ENCODE measurements around the gene SLC22A12. TPM values are rescaled to one million over a fixed set of nuclear protein-coding genes. Genes with fewer than 3 reads are reported as not detected.

The SLC22A12 gene
- total RNA-seq, 2 experiments from 2014 or later = not detected

- Mint-ChIP-seq H3K27ac (no peak overlapping the region), H3K4me3 (no peak overlapping the region), H3K36me3 (ENCODE audit: low read depth) (no peaks in the 10 kb centered on the region), H3K27me3 (no peaks in the 10 kb centered on the region), H3K4me1 (no peaks in the 10 kb centered on the region), H3K9me3 (peaks cover 4% of the 10 kb centered on the region)
- POLR2A ChIA-PET = no interaction called here
- CTCF ChIA-PET = no interaction called here
- DNase-seq = no peak
These were observed 8.0 kb downstream of the SLC22A12 start for GRCh38 chr11:64598797-64599697.

- no peak for DNase-seq
- Mint-ChIP-seq H3K36me3 (ENCODE audit: low read depth) (no peaks in the 10 kb centered on the region), H3K9me3 (peaks cover 4% of the 10 kb centered on the region), H3K4me3 (no peak overlapping the region), H3K27ac (no peak overlapping the region), H3K27me3 (no peaks in the 10 kb centered on the region), H3K4me1 (no peaks in the 10 kb centered on the region)
- POLR2A ChIA-PET = no interaction called here
- CTCF ChIA-PET = no interaction called here
These were observed 8.7 kb downstream of the SLC22A12 start for GRCh38 chr11:64599698-64600211.

GRCh38 chr11:64600281-64600992 is 9.4 kb downstream of the SLC22A12 start:
- Mint-ChIP-seq H3K4me1 (no peaks in the 10 kb centered on the region), H3K27me3 (no peaks in the 10 kb centered on the region), H3K27ac (no peak overlapping the region), H3K36me3 (ENCODE audit: low read depth) (no peaks in the 10 kb centered on the region), H3K9me3 (peaks cover 4% of the 10 kb centered on the region), H3K4me3 (no peak overlapping the region)
- no peak for DNase-seq
- ChIA-PET POLR2A (no interaction called here), CTCF (no interaction called here)

- H3K9me3 Mint-ChIP-seq = peaks cover 4% of the 10 kb centered on the region
- no peaks in the 10 kb centered on the region for H3K27me3 Mint-ChIP-seq
- ChIA-PET POLR2A (no interaction called here), CTCF (no interaction called here)
- no peaks in the 10 kb centered on the region for H3K4me1 Mint-ChIP-seq
- H3K27ac Mint-ChIP-seq = no peak overlapping the region
- H3K4me3 Mint-ChIP-seq = no peak overlapping the region
- H3K36me3 Mint-ChIP-seq (ENCODE audit: low read depth) = no peaks in the 10 kb centered on the region
- no peak for DNase-seq
These were observed 10.8 kb downstream of the SLC22A12 start for GRCh38 chr11:64601605-64602465.

GRCh38 chr11:64602466-64603070 is 11.5 kb downstream of the SLC22A12 start:
- no peaks in the 10 kb centered on the region for H3K27me3 Mint-ChIP-seq
- DNase-seq = no peak
- no peaks in the 10 kb centered on the region for H3K36me3 Mint-ChIP-seq (ENCODE audit: low read depth)
- no peaks in the 10 kb centered on the region for H3K4me1 Mint-ChIP-seq
- CTCF ChIA-PET = no interaction called here
- no peak overlapping the region for H3K4me3 Mint-ChIP-seq
- no peak overlapping the region for H3K27ac Mint-ChIP-seq
- H3K9me3 Mint-ChIP-seq = no peaks in the 10 kb centered on the region
- POLR2A ChIA-PET = no interaction called here

- no peaks in the 10 kb centered on the region for H3K36me3 Mint-ChIP-seq (ENCODE audit: low read depth)
These were observed 12.5 kb downstream of the SLC22A12 start for GRCh38 chr11:64603411-64604110.

GRCh38 chr11:64604458-64605243 is 13.6 kb downstream of the SLC22A12 start:
- Mint-ChIP-seq H3K27ac (no peak overlapping the region), H3K9me3 (no peaks in the 10 kb centered on the region)
- CTCF ChIA-PET = interaction anchor here (0.6 kb wide), 1 partner anchor 29 kb away, joined by 3 read pairs; no protein-coding TSS in a partner anchor

More at GRCh38 chr11:64603411-64604110, 12.5 kb downstream of the SLC22A12 start:
- Mint-ChIP-seq H3K4me3 (no peak overlapping the region), H3K27ac (no peak overlapping the region), H3K9me3 (no peaks in the 10 kb centered on the region), H3K27me3 (no peaks in the 10 kb centered on the region), H3K4me1 (no peaks in the 10 kb centered on the region)
- CTCF ChIA-PET = no interaction called here
- no peak for DNase-seq
- POLR2A ChIA-PET = no interaction called here

GRCh38 chr11:64605244-64605560 is 14.2 kb downstream of the SLC22A12 start:
- CTCF ChIA-PET = interaction anchor here (0.6 kb wide), 1 partner anchor 30 kb away, joined by 3 read pairs; no protein-coding TSS in a partner anchor
- H3K4me3 Mint-ChIP-seq = no peak overlapping the region
- H3K27ac Mint-ChIP-seq = no peak overlapping the region

More at GRCh38 chr11:64604458-64605243, 13.6 kb downstream of the SLC22A12 start:
- Mint-ChIP-seq H3K27me3 (no peaks in the 10 kb centered on the region), H3K36me3 (ENCODE audit: low read depth) (no peaks in the 10 kb centered on the region), H3K4me1 (no peaks in the 10 kb centered on the region), H3K4me3 (no peak overlapping the region)
- POLR2A ChIA-PET = no interaction called here
- no peak for DNase-seq

GRCh38 chr11:64605656-64606585 is 14.9 kb downstream of the SLC22A12 start:
- POLR2A ChIA-PET = no interaction called here
- no peak for DNase-seq
- Mint-ChIP-seq H3K4me3 (no peak overlapping the region), H3K27me3 (no peaks in the 10 kb centered on the region), H3K27ac (no peak overlapping the region), H3K36me3 (ENCODE audit: low read depth) (no peaks in the 10 kb centered on the region), H3K4me1 (no peaks in the 10 kb centered on the region), H3K9me3 (no peaks in the 10 kb centered on the region)
- CTCF ChIA-PET = no interaction called here

More at GRCh38 chr11:64605244-64605560, 14.2 kb downstream of the SLC22A12 start:
- no peak for DNase-seq
- Mint-ChIP-seq H3K36me3 (ENCODE audit: low read depth) (no peaks in the 10 kb centered on the region), H3K9me3 (no peaks in the 10 kb centered on the region), H3K27me3 (no peaks in the 10 kb centered on the region), H3K4me1 (no peaks in the 10 kb centered on the region)
- POLR2A ChIA-PET = no interaction called here

GRCh38 chr11:64606796-64607380 is 15.9 kb downstream of the SLC22A12 start:
- Mint-ChIP-seq H3K9me3 (no peaks in the 10 kb centered on the region), H3K4me1 (peaks cover 4% of the 10 kb centered on the region), H3K27ac (no peak overlapping the region), H3K4me3 (no peak overlapping the region), H3K36me3 (ENCODE audit: low read depth) (no peaks in the 10 kb centered on the region), H3K27me3 (no peaks in the 10 kb centered on the region)
- ChIA-PET CTCF (no interaction called here), POLR2A (no interaction called here)
- DNase-seq = no peak
